Activated naive CD8-positive, alpha-beta T cell treated with anti-CD3 and anti-CD28 coated beads, Interleukin-2, amount 10 ng/mL, durations not matched to agents 7 days and 5 days (primary cell): Measurements from ENCODE around the gene IL10RB. TPM values are rescaled to one million over a fixed set of nuclear protein-coding genes. Genes with fewer than 3 reads are reported as not detected.
A peak's percentile ranks its signal among the peaks of the same experiment; 100 is the strongest.
"Not testable (repeated sequence)": the region's sequence is repeated elsewhere in the genome, so short reads cannot be mapped to it uniquely, and the experiment has no call there.

Experiments
- ATAC-seq: fragments of 150-1000 bp; cut with Tn5 transposase; one replicate; pipeline ENCODE4 v1.10.0; 2021; ENCODE audit warnings: low read depth, moderate library complexity
- POLR2A ChIA-PET: fragments of 350-600 bp; sonication (Branson Sonifier 250); formaldehyde crosslinking; loops from one replicate; lab custom pipeline; 2021; ENCODE audit warnings: antibody characterized with exemption; lab: Charles Lee
- DNase-seq: peaks from one replicate; pipeline ENCODE4 v3.0.0; 2021
- H3K27ac Mint-ChIP-seq: one replicate; pipeline ENCODE4 v1.8.0; 2022; ENCODE audit warnings: mild to moderate bottlenecking, mixed read lengths
- H3K27me3 Mint-ChIP-seq: one replicate; pipeline ENCODE4 v1.8.0; 2022; ENCODE audit warnings: mild to moderate bottlenecking, moderate library complexity, mixed read lengths
- H3K36me3 Mint-ChIP-seq: one replicate; pipeline ENCODE4 v1.8.0; 2021; ENCODE audit warnings: mild to moderate bottlenecking, mixed read lengths
- H3K4me1 Mint-ChIP-seq: one replicate; pipeline ENCODE4 v1.8.0; 2021; ENCODE audit warnings: mixed read lengths
- H3K4me3 Mint-ChIP-seq: one replicate; pipeline ENCODE4 v1.8.0; 2022; ENCODE audit warnings: mild to moderate bottlenecking, moderate library complexity, mixed read lengths
- H3K9me3 Mint-ChIP-seq: one replicate; pipeline ENCODE4 v1.8.0; 2021; ENCODE audit warnings: mixed read lengths
- total RNA-seq, 2 experiments: library from RNA; stranded (reverse); gene quantifications; one replicate each; pipeline ENCODE4 v1.2.3, GENCODE V29; 2021

The IL10RB gene
- total RNA-seq, 2 experiments from 2014 or later = 40.6 to 44.1 TPM

DNA sequence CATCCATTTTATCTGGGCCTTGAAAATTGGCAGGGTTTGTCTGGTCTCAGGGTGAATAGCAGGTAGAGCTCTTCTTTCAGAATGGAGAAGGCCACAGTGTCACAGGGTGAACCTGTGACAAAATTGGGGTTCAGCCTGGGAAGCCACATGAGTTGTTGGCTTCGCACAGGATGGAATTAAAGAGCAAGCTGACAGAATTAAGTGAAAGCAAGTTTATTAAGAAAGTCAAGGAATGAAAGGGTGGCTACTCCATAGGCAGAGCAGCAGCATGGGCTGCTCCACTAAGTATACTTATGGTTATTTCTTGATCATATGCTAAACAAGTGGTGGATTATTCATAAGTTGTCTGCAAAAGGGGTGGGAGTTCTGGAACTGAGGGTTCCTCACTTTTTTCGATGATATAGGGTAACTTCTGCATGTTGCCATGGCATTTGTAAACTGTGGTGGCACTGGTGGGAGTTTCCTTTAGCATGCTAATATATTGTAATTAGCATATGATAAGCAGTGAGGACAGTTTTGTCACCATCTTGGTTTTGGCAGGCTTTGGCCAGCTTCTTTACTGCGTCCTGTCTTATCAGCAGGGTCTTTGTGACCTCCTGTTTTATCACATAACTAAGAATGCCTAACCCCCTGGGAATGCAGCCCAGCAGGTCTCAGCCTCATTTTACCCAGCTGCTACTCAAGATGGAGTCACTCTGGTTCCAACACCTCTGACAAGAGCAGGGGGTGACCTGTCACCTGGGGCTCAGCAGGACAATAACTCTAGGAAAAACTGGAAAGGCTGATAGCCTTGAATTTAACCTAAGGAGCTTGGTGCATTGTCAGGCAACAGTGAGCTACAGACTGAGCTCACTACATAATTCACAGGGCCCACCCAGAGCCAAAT lies 31.3 kb upstream of the IL10RB start:
- Mint-ChIP-seq H3K27ac (peak overlapping the region; percentile 27), H3K27me3 (no peaks in the 10 kb centered on the region), H3K36me3 (peaks cover 40% of the 10 kb centered on the region), H3K9me3 (no peaks in the 10 kb centered on the region), H3K4me3 (peak overlapping the region; percentile 24), H3K4me1 (peaks cover 59% of the 10 kb centered on the region)
- POLR2A ChIA-PET = no interaction called here
- no peak for ATAC-seq
- DNase-seq = no peak

DNA sequence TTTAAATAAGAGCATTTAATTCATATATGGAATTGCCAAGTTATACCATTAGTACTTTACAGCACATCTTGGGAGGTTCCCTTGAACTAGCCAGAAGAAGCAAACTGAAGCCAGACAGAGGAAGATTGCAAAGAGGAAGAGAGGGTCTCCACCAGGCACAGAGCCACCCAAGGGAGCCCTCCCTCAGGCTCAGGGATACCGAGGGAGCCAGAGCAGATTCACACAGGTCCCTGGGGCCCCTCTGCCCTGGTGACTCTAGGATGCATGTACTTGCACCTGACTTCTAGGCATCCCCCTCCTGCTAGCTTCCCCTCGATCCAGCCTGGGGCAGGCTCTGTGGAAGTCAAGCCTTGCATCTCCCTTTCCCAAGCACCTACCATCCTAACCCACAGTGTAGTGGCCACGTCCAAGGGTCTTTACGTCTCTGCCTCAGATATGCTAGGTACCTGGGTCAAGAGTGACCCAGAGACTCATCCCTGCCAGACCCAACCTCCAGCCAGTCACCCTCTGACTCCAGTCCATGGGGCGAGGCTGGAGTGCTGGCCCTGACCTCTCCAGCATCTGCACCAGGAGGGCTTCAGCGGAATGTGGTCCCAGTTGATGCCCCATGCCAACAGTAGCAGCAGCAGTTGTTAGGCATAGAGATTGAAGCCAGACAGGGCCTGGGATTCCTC lies 30.0 kb upstream of the IL10RB start:
- H3K4me3 Mint-ChIP-seq = no peak overlapping the region
- peak overlapping the region; percentile 74 for H3K27ac Mint-ChIP-seq
- DNase-seq = no peak
- H3K36me3 Mint-ChIP-seq = peaks cover 43% of the 10 kb centered on the region
- no peaks in the 10 kb centered on the region for H3K27me3 Mint-ChIP-seq
- no peaks in the 10 kb centered on the region for H3K9me3 Mint-ChIP-seq
- ATAC-seq = no peak
- POLR2A ChIA-PET = interaction anchor here (0.6 to 1.1 kb wide), 2 partner anchors 9 to 31 kb away, joined by 3 read pairs; no protein-coding TSS in a partner anchor
- peaks cover 67% of the 10 kb centered on the region for H3K4me1 Mint-ChIP-seq

DNA sequence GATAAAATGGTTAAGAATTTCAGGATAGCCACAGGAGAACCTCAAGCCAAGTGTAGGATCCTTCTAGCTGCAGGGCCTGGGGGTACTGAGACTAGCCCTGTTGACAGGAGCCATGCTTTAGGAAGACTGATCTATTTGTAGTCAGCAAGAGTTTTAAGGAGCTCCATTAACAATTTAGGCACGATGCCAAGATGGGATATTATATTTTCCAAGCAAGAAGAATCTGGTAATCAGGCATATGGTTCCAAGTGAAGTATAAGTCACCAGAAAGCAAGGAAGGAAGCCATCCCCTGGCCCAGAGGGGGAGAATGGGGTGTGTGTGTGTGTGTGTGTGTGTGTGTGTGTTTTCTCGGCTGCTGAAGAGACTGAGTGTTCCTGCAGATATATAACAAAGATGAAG lies 29.4 kb upstream of the IL10RB start:
- H3K27me3 Mint-ChIP-seq = no peaks in the 10 kb centered on the region
- peaks cover 70% of the 10 kb centered on the region for H3K4me1 Mint-ChIP-seq
- ATAC-seq = no peak
- H3K9me3 Mint-ChIP-seq = no peaks in the 10 kb centered on the region
- POLR2A ChIA-PET = interaction anchor here (0.6 to 1.4 kb wide), 3 partner anchors 9 to 125 kb away, joined by 3 read pairs; no protein-coding TSS in a partner anchor
- peak overlapping the region; percentile 7 for H3K4me3 Mint-ChIP-seq
- no peak for DNase-seq
- peak overlapping the region; percentile 74 for H3K27ac Mint-ChIP-seq
- peaks cover 42% of the 10 kb centered on the region for H3K36me3 Mint-ChIP-seq

DNA sequence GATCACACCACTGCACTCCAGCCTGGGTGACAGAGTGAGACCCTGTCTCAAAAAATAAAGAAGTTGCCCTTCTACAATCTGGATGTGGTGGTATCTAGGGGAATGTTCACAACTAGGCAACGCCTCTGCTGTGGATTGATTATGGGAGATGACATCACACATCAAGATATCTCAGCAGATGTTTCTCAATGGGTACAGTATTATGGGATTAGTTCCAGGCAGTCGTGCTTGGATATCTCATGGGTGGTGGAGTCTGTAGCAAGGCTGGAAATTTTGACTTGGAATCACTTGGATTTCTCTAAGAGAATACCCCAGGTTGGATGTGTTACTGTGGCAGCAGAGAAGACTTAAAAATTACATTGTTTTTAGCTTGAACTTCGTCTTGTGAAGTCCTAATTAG lies 28.7 kb upstream of the IL10RB start:
- POLR2A ChIA-PET = interaction anchor here (0.7 to 1.6 kb wide), 5 partner anchors 9 to 125 kb away, joined by 3 to 9 read pairs (median 5); partner anchors contain the start of gene IFNAR2
- peak overlapping the region; percentile 69 for H3K4me3 Mint-ChIP-seq
- H3K27ac Mint-ChIP-seq = peak overlapping the region; percentile 89
- ATAC-seq (no peak), DNase-seq (no peak)
- peaks cover 69% of the 10 kb centered on the region for H3K4me1 Mint-ChIP-seq
- no peaks in the 10 kb centered on the region for H3K27me3 Mint-ChIP-seq
- H3K9me3 Mint-ChIP-seq = no peaks in the 10 kb centered on the region
- H3K36me3 Mint-ChIP-seq = peaks cover 47% of the 10 kb centered on the region

DNA sequence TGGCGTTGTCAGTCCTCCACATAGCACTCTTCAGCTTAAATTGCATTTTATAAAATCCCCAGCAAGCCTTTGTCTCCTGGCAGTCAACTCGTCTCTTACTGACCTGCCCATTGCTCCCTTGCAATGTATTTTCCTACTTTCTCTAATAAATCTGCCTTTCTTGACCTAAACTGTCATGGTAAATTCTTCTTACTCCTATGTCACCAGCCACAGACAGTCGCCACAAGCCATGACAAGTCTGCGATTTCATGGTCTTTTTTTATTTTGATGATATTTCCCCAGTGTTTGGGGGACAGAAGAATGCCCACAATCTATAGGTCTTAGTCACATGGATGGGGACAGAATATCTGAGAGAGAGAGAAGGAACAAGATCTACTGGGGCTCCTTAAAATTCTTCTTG lies 28.0 kb upstream of the IL10RB start:
- Mint-ChIP-seq H3K4me3 (peak overlapping the region; percentile 69), H3K27ac (peak overlapping the region; percentile 89), H3K4me1 (peaks cover 63% of the 10 kb centered on the region), H3K36me3 (peaks cover 42% of the 10 kb centered on the region), H3K27me3 (no peaks in the 10 kb centered on the region), H3K9me3 (no peaks in the 10 kb centered on the region)
- ATAC-seq (peak; percentile 33), DNase-seq (no peak)
- POLR2A ChIA-PET = interaction anchor here (0.7 to 1.6 kb wide), 9 partner anchors 9 to 124 kb away, joined by 3 to 9 read pairs (median 4); partner anchors contain the start of genes IFNAR1 and IFNAR2

DNA sequence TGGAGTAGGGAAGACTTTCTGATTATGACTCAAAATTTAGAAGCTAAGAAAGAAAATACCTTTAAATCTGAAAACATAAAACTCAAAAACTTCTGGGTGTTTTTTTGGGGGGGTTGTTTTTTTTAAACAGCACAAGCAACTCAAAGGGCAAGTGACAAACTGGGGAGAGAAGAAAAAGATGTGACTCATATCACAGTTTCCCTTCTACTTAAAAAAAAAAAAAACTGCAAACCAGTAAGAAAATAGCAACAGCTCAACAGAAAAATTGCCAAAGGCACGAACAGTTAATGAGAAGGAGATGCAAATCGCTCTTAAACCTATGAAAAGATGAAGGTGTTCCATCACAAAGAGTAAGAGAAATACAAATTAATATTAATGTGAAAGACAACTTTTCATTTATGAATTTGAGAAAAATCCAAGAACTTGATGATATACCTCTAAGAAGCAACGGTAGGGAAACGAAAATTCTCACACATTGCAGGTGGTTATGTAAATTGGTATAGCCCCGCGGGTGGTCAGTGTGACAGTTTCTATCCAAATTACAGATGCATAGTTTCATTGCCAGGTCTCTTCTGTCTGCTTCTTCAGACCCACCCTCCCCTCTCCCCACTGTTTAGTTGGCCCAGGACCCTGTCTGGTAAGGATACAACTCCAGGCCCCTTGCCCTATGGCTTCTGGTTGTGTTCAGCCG lies 27.5 kb upstream of the IL10RB start:
- Mint-ChIP-seq H3K4me3 (peak overlapping the region; percentile 69), H3K4me1 (peaks cover 64% of the 10 kb centered on the region), H3K27me3 (no peaks in the 10 kb centered on the region), H3K36me3 (peaks cover 44% of the 10 kb centered on the region), H3K27ac (peak overlapping the region; percentile 89), H3K9me3 (no peaks in the 10 kb centered on the region)
- POLR2A ChIA-PET = interaction anchor here (0.7 to 1.6 kb wide), 8 partner anchors 10 to 467 kb away, joined by 3 to 9 read pairs (median 4); partner anchors contain the start of genes IFNAR1, IFNAR2 and PAXBP1
- ATAC-seq (peak; percentile 64), DNase-seq (no peak)

DNA sequence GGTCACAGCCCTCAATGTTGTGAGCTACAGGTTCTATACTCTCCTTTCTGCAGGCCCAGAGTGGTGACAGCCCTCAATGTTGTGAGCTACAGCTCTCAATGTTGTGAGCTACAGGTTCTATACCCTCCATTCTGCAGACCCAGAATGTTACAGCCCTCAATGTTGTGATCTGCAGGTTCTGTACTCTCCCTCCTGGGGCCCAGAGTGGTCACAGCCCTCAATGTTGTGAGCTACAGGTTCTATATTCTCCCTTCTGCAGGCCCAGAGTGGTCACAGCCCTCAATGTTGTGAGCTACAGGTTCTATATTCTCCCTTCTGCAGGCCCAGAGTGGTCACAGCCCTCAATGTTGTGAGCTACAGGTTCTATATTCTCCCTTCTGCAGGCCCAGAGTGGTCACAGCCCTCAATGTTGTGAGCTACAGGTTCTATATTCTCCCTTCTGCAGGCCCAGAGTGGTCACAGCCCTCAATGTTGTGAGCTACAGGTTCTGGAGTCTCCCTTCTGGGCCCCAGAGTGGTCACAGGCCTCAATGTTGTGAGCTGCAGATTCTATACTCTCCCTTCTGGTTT lies 26.5 kb upstream of the IL10RB start:
- Mint-ChIP-seq H3K4me1 (peaks cover 67% of the 10 kb centered on the region), H3K27ac (peak overlapping the region; percentile 89), H3K4me3 (peak overlapping the region; percentile 69), H3K36me3 (peaks cover 46% of the 10 kb centered on the region)
- DNase-seq, H3K27me3 Mint-ChIP-seq, H3K9me3 Mint-ChIP-seq, ATAC-seq: not testable (repeated sequence)
- POLR2A ChIA-PET = interaction anchor here (0.6 to 1.6 kb wide), 3 partner anchors 35 to 468 kb away, joined by 4 to 6 read pairs (median 5); partner anchors contain the start of genes IFNAR1 and PAXBP1

DNA sequence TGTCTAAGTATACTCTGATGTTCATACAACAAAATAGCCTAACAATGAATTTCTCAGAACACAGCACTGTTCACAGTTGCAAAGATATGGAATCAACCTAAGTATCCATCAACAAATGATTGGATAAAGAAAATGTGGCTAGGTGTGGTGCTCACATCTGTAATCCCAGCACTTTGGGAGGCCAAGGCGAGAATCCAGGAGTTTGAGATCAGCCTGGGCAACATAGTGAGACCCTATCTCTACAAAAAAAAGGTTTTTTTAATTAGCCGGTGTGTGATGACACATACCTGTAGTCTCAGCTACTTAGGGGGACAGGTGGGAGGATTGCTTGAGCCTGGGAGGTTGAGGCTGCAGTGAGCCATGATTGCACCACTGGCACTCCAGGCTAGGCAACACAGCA lies 25.8 kb upstream of the IL10RB start:
- H3K27ac Mint-ChIP-seq = peak overlapping the region; percentile 82
- H3K36me3 Mint-ChIP-seq = peaks cover 52% of the 10 kb centered on the region
- DNase-seq (no peak), ATAC-seq (no peak)
- no peak overlapping the region for H3K4me3 Mint-ChIP-seq
- no peaks in the 10 kb centered on the region for H3K27me3 Mint-ChIP-seq
- no peaks in the 10 kb centered on the region for H3K9me3 Mint-ChIP-seq
- H3K4me1 Mint-ChIP-seq = peaks cover 70% of the 10 kb centered on the region
- POLR2A ChIA-PET = interaction anchor here (1.4 kb wide), 1 partner anchor 121 kb away, joined by 3 read pairs; no protein-coding TSS in a partner anchor

DNA sequence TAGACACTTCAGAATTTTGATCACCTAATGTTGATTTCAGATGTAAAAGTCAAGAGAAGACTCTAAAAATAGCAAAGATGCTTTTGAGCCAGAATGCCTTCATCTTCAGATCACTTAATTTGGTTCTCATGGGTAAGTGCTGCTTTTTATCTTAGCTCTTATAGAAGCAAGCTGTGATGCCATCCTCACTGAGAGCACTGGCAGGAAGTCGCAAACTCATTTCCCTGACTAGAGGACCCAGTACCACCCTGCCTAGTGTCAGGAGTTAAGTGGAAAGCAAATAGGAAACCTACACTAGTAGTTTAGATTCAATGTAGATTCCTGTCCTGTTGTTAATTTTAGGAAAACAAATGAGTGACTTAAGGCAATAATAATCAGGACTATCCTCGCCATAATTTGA lies 24.3 kb upstream of the IL10RB start:
- ATAC-seq (peak; percentile 28), DNase-seq (no peak)
- H3K27ac Mint-ChIP-seq = peak overlapping the region; percentile 58

DNA sequence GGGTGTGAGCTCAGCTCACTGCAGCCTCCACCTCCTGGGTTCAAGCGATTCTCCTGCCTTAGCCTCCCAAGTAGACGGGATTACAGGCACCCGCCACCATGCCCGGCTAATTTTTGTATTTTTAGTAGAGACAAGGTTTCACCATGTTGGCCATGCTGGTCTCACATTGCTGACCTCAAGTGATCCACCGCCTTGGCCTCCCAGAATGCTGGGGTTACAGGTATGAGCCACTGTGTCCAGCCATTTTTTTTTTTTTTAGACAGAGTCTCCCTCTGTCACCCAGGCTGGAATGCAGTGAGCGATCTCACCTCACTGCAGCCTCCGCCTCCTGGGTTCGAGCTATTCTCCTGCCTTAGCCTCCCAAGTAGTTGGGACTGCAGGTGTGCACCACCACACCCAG lies 23.3 kb upstream of the IL10RB start:
- Mint-ChIP-seq H3K36me3 (peaks cover 64% of the 10 kb centered on the region), H3K4me1 (peaks cover 75% of the 10 kb centered on the region), H3K27ac (peak overlapping the region; percentile 96)
- ATAC-seq, H3K4me3 Mint-ChIP-seq, H3K27me3 Mint-ChIP-seq, H3K9me3 Mint-ChIP-seq, DNase-seq: not testable (repeated sequence)
- POLR2A ChIA-PET = interaction anchor here (1.6 kb wide), 1 partner anchor 11 kb away, joined by 8 read pairs; no protein-coding TSS in a partner anchor

More for the DNA sequence above, 24.3 kb upstream of the IL10RB start:
- peaks cover 73% of the 10 kb centered on the region for H3K4me1 Mint-ChIP-seq
- H3K4me3 Mint-ChIP-seq = no peak overlapping the region
- no peaks in the 10 kb centered on the region for H3K27me3 Mint-ChIP-seq
- POLR2A ChIA-PET = interaction anchor here (0.6 to 1.6 kb wide), 3 partner anchors 10 to 203 kb away, joined by 3 to 8 read pairs (median 4); no protein-coding TSS in a partner anchor
- peaks cover 60% of the 10 kb centered on the region for H3K36me3 Mint-ChIP-seq
- H3K9me3 Mint-ChIP-seq = no peaks in the 10 kb centered on the region

DNA sequence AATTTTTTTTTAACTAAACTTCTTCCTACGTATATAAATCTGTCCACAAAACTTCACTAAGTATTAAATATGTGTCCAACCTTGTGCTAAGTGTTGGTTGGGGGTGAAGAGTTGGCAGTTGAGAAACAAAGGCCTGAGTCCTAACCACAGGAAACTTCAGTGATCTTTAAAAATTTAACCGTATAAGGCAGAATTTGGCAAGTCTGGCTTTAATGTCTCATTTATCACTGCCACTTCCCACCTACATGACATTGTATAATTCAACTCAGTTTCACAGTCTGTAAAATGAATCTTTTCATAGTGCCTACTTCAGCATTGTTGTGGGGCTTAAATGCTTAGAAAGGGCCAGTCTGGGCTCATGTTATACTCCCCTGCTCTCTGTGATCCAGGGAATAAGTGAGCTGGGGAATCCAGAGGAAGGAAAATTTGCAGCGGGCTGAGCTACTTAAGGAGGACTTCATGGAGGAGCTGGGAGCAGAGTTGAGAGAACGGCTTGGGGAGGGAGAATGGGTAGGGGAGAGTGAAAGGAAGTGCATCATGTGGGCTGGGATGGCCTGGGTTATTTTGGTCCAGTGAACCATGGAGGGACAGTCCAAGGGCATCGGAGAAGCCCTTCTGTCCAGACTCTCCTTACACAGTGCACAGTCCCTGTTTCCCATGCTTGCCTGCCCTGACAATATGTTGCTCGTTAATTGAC lies 21.9 kb upstream of the IL10RB start:
- peak; percentile 62 for ATAC-seq
- Mint-ChIP-seq H3K36me3 (peaks cover 71% of the 10 kb centered on the region), H3K4me1 (peaks cover 77% of the 10 kb centered on the region), H3K27me3 (no peaks in the 10 kb centered on the region), H3K27ac (peak overlapping the region; percentile 96), H3K9me3 (no peaks in the 10 kb centered on the region), H3K4me3 (peak overlapping the region; percentile 80)
- DNase-seq = no peak
- POLR2A ChIA-PET = interaction anchor here (0.9 kb wide), 1 partner anchor 23 kb away, joined by 3 read pairs; no protein-coding TSS in a partner anchor

DNA sequence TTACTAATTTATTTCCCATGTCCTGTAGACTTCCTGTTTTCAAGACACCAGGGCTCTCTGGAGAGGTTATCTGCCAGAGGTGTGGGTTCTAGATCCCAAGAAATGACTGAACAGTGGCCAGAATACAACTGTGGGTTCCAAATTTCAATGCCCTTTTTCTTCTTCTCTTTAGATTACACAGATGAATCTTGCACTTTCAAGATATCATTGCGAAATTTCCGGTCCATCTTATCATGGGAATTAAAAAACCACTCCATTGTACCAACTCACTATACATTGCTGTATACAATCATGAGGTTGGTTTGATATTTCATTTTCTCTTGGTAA lies 21.4 kb upstream of the IL10RB start:
- H3K4me1 Mint-ChIP-seq = peaks cover 79% of the 10 kb centered on the region
- ATAC-seq = no peak

More for the DNA sequence above, 21.4 kb upstream of the IL10RB start:
- Mint-ChIP-seq H3K27ac (peak overlapping the region; percentile 96), H3K27me3 (no peaks in the 10 kb centered on the region), H3K4me3 (peak overlapping the region; percentile 80), H3K9me3 (no peaks in the 10 kb centered on the region), H3K36me3 (peaks cover 74% of the 10 kb centered on the region)
- POLR2A ChIA-PET = interaction anchor here (0.9 to 1.2 kb wide), 2 partner anchors 8 to 22 kb away, joined by 3 read pairs; no protein-coding TSS in a partner anchor
- no peak for DNase-seq
